Measurements from ENCODE around the gene WDR31. TPM values are rescaled to one million over a fixed set of nuclear protein-coding genes. Genes with fewer than 3 reads are reported as not detected.
"Not testable (repeated sequence)": the region's sequence is repeated elsewhere in the genome, so short reads cannot be mapped to it uniquely, and the experiment has no call there.

The WDR31 gene
- total RNA-seq, 3 donors from 2014 or later = 0.48 to 1.4 (median 0.73) TPM

DNA sequence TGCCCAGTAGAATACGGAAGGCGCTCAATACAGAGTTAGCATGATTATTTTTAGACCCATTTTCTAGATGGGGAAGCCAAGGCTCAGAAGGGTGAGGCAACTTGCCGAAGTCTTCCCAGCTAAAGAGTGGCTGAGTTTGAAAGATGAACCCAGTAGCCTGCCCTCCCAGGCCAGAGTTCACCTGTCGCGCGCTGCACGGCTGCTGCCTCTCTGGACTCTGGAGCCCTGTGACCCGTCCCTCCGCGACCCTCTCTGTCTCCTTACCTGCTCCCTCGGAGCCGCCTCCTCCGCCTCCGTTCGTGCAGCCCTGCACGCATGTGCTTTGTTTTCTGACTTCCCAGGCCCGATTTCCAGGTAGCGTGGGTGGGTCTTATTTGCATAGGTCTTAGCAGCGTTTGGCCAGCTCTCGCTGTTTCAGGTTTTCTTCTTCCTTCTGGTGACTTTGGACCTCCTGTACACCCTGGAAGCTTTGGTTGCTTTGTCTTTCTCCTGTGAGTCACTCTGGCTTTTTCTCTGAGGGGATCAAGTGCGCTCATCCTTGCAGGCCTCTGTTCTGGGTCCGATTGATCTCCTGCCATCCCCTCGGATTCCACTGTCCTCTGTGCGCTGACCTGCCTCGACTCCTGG is 37.2 kb downstream of the WDR31 start, which contains the start of gene RNF183:
Gene RNF183, minus strand, starts transcription at position 585 of the 627 bp plus-strand sequence. CDS start 5,192 bp downstream, outside the sequence.
- H3K4me3 Mint-ChIP-seq = no peak within 1 kb of the TSS
- no peak for ATAC-seq
- H3K9me3 Mint-ChIP-seq = no peaks in the 10 kb centered on the region
- H3K36me3 Mint-ChIP-seq (ENCODE audit: insufficient read depth) = no peaks in the 10 kb centered on the region
- no peaks in the 10 kb centered on the region for H3K4me1 Mint-ChIP-seq (ENCODE audit: low read depth)
- peaks cover 11% of the 10 kb centered on the region for H3K27me3 Mint-ChIP-seq (ENCODE audit: low read depth)
- DNase-seq = no peak

- H3K9me3 Mint-ChIP-seq = no peaks in the 10 kb centered on the region
- H3K36me3 Mint-ChIP-seq (ENCODE audit: insufficient read depth) = no peaks in the 10 kb centered on the region
- peaks cover 11% of the 10 kb centered on the region for H3K27me3 Mint-ChIP-seq (ENCODE audit: low read depth)
- H3K4me3 Mint-ChIP-seq = no peak overlapping the region
- ATAC-seq (no peak), DNase-seq (no peak)
- no peaks in the 10 kb centered on the region for H3K4me1 Mint-ChIP-seq (ENCODE audit: low read depth)
These were observed 38.5 kb downstream of the WDR31 start for GRCh38 chr9:113301548-113301947.

- no peaks in the 10 kb centered on the region for H3K9me3 Mint-ChIP-seq
- peaks cover 9% of the 10 kb centered on the region for H3K27me3 Mint-ChIP-seq (ENCODE audit: low read depth)
- no peaks in the 10 kb centered on the region for H3K4me1 Mint-ChIP-seq (ENCODE audit: low read depth)
- DNase-seq (no peak), ATAC-seq (no peak)
- H3K4me3 Mint-ChIP-seq = no peak overlapping the region
- no peaks in the 10 kb centered on the region for H3K36me3 Mint-ChIP-seq (ENCODE audit: insufficient read depth)
These were observed 40.2 kb downstream of the WDR31 start for GRCh38 chr9:113299800-113300292.

DNA sequence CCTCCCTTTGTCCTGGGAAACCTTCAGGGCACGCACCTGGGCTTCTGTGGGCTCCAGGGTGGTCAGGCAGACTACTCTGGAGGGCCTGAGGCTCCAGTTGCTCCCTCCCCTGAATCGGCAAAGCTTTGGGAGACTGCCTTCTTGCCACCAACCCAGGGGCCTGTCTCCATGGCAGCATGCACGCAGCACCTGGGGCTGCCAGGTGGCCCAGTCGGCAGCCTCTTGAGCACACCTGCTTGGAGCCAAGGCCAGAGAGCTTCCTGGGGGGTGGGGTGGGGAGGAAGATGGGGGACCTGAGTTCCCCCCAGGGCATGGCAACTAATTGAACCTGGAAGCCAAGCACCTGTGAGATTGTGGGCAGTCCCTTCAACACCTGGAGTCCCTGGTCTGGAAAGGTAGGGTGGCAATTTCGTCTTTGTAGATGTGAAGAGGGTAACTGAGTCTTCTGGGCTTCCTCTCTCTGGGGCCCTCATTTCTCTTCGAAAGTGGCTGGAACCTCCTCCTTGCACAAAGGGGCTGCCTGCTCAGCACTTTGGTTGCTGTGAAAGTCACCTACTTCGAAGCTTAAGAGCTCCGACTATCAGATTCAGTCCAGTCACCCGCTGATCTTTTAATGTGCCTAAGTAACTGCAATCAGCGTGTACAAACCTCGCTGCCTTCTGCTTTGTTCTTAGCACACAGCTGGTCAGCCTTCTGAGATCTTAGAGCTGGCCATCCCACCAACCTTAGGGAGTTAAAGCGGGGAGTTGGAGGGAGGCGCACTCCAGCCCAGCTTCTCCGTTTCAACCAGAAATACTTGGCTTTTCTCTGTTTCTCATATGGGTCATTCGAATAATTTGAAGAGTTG is 40.9 kb downstream of the WDR31 start:
- no peaks in the 10 kb centered on the region for H3K4me1 Mint-ChIP-seq (ENCODE audit: low read depth)
- H3K4me3 Mint-ChIP-seq = no peak overlapping the region
- DNase-seq = no peak
- ATAC-seq = no peak
- peaks cover 7% of the 10 kb centered on the region for H3K27me3 Mint-ChIP-seq (ENCODE audit: low read depth)
- H3K36me3 Mint-ChIP-seq (ENCODE audit: insufficient read depth) = no peaks in the 10 kb centered on the region
- no peaks in the 10 kb centered on the region for H3K9me3 Mint-ChIP-seq

DNA sequence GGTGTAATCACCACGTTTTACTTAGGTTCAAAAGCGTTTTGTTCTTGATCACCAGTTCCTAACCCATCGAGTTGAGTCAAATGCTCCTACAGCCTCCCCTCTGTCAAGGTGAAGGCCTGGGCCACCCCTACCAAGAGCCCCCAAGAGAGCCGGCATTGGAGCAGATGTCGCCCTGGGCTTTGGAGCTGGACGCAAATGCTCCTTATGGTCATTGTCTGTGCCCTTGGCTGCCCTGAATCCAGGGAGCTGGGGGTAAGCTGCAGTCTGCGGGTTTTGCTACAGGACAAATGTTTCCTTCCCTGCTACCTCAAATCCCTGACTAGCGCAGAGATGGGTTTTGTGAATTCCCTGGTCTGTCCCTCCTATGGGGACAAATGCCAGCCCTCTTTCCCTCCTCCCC is 41.8 kb downstream of the WDR31 start:
- H3K4me3 Mint-ChIP-seq = no peak overlapping the region
- no peak for ATAC-seq
- H3K4me1 Mint-ChIP-seq (ENCODE audit: low read depth) = no peaks in the 10 kb centered on the region
- no peaks in the 10 kb centered on the region for H3K9me3 Mint-ChIP-seq
- H3K36me3 Mint-ChIP-seq (ENCODE audit: insufficient read depth) = peaks cover 2% of the 10 kb centered on the region
- DNase-seq = no peak
- H3K27me3 Mint-ChIP-seq (ENCODE audit: low read depth) = peaks cover 5% of the 10 kb centered on the region

DNA sequence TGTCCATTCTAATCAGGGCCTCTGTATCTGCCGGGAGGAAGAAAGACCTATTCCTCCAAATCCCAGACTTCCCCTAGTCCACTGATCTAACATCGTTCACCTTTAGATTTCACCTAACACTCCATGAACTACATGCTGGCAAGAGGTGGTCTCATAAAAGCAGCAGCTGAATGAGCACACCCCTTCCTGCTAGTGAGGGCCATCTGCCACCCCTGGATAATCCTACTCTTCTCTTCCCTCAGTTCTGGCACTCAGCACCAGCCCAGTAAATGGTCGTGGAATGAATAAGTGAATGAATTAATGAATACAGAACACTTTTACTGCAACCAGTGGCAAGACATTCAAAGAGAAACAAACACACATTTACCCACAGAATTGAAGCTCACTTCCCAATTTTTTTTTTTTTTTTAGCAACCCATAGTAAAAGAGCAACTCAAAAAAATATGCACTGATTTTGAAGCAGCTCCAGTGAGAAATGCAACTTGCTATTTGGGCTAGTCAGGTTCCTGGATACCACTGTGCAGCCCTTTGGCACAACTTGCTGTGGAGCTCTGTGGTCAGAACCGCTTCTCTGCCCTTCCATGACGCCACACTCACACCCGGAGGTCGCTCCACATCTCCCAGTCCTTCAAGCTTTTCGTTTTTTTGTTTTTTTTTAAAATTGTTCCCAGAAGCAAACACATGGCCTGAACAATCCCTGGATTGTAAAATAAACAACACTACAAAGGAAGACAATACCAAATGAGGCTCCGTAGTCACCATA is 43.1 kb downstream of the WDR31 start:
- Mint-ChIP-seq H3K27me3 (ENCODE audit: low read depth) (no peaks in the 10 kb centered on the region), H3K4me1 (ENCODE audit: low read depth) (no peaks in the 10 kb centered on the region)
- no peak for ATAC-seq

GRCh38 chr9:113296247-113296646 is 43.8 kb downstream of the WDR31 start:
- not testable (repeated sequence) for H3K9me3 Mint-ChIP-seq; H3K4me1 Mint-ChIP-seq (ENCODE audit: low read depth); ATAC-seq; DNase-seq; H3K27me3 Mint-ChIP-seq (ENCODE audit: low read depth); H3K4me3 Mint-ChIP-seq
- H3K36me3 Mint-ChIP-seq (ENCODE audit: insufficient read depth) = peaks cover 16% of the 10 kb centered on the region

More for the DNA sequence above, 43.1 kb downstream of the WDR31 start:
- no peaks in the 10 kb centered on the region for H3K9me3 Mint-ChIP-seq
- no peak for DNase-seq
- H3K4me3 Mint-ChIP-seq = no peak overlapping the region
- H3K36me3 Mint-ChIP-seq (ENCODE audit: insufficient read depth) = peaks cover 10% of the 10 kb centered on the region

DNA sequence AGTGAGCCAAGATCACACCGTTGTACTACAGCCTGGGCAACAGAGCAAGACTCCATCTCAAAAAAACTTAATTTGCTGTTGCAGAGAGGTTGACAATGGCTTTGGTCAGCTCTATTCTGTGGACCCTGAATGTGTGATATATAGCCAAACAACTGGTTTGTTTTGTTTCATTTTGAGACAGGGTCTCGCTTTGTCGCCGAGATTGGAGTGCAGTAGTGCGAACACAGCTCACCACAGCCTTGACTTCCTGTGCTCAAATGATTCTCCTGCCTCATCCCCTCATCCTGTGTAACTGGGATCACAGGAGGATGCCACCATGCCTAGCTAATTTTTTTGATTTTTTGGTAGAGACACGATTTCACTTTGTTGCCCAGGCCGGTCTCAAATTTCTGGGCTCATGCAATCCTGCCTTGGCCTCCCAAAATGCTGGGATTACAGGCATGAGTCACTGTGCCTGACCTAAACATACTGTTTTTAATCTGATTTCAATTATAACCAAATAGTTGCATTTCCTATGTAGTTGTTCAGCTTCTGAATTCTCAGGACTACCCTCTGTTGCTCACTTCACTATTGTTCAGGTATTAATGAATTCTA is 46.7 kb downstream of the WDR31 start:
- no peaks in the 10 kb centered on the region for H3K27me3 Mint-ChIP-seq (ENCODE audit: low read depth)
- DNase-seq (no peak), ATAC-seq (no peak)
- no peak overlapping the region for H3K4me3 Mint-ChIP-seq
- H3K9me3 Mint-ChIP-seq = no peaks in the 10 kb centered on the region
- H3K4me1 Mint-ChIP-seq (ENCODE audit: low read depth) = no peaks in the 10 kb centered on the region
- H3K36me3 Mint-ChIP-seq (ENCODE audit: insufficient read depth) = peaks cover 38% of the 10 kb centered on the region

GRCh38 chr9:113290052-113290607 is 49.9 kb downstream of the WDR31 start:
- DNase-seq = no peak
- Mint-ChIP-seq H3K4me3 (no peak overlapping the region), H3K36me3 (ENCODE audit: insufficient read depth) (peaks cover 53% of the 10 kb centered on the region), H3K9me3 (no peaks in the 10 kb centered on the region), H3K27me3 (ENCODE audit: low read depth) (no peaks in the 10 kb centered on the region), H3K4me1 (ENCODE audit: low read depth) (no peaks in the 10 kb centered on the region)
- no peak for ATAC-seq

DNA sequence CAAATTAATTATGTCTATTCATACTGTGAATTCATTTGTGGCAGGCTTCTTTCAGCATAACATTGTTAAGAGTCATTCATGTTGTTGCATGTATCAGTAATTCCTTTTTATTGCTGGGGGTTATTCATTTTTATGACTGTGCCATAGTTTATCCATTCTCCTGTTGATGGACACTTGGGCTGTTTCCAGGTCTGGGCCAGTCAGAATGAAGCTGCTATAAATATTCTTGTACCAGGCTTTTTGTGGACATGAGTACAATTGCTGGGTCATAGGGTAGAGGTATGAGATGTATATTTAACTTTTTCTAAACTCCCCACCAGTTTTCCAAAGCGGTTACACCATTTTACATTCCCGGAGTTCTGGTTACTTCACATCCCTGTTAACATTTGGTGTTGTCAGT is 51.0 kb downstream of the WDR31 start:
- Mint-ChIP-seq H3K4me1 (ENCODE audit: low read depth) (no peaks in the 10 kb centered on the region), H3K36me3 (ENCODE audit: insufficient read depth) (peaks cover 61% of the 10 kb centered on the region), H3K27me3 (ENCODE audit: low read depth) (no peaks in the 10 kb centered on the region), H3K9me3 (no peaks in the 10 kb centered on the region), H3K4me3 (no peak overlapping the region)
- ATAC-seq = no peak
- DNase-seq = no peak

DNA sequence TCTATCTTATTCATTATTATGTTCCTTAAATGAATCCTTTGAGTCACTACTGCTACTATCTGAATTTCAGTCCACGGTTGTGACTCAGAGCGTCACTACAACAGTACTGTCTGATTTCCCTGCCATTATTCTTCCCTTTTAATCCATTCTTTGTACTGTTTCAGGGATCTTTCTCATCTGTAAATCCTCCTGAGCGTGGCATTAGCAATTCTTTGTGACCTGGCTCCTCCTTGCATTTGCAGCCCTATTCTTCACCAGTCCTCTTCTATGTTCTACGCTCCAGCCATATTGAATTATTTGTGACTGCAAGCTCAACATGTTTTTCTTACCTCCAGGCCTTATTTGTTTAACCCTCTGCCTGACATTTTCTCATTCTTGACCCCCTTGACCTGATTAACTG is 58.7 kb downstream of the WDR31 start:
- no peak overlapping the region for H3K4me3 Mint-ChIP-seq
- H3K27me3 Mint-ChIP-seq (ENCODE audit: low read depth) = no peaks in the 10 kb centered on the region

GRCh38 chr9:113278840-113279239 is 61.2 kb downstream of the WDR31 start:
- Mint-ChIP-seq H3K4me1 (ENCODE audit: low read depth) (peaks cover 32% of the 10 kb centered on the region), H3K9me3 (no peaks in the 10 kb centered on the region), H3K4me3 (peak overlapping the region; percentile 26), H3K27me3 (ENCODE audit: low read depth) (no peaks in the 10 kb centered on the region), H3K36me3 (ENCODE audit: insufficient read depth) (peaks cover 48% of the 10 kb centered on the region)
- no peak for ATAC-seq
- no peak for DNase-seq

More for the DNA sequence above, 58.7 kb downstream of the WDR31 start:
- H3K9me3 Mint-ChIP-seq = no peaks in the 10 kb centered on the region
- DNase-seq (no peak), ATAC-seq (no peak)
- peaks cover 62% of the 10 kb centered on the region for H3K36me3 Mint-ChIP-seq (ENCODE audit: insufficient read depth)
- H3K4me1 Mint-ChIP-seq (ENCODE audit: low read depth) = peaks cover 27% of the 10 kb centered on the region

DNA sequence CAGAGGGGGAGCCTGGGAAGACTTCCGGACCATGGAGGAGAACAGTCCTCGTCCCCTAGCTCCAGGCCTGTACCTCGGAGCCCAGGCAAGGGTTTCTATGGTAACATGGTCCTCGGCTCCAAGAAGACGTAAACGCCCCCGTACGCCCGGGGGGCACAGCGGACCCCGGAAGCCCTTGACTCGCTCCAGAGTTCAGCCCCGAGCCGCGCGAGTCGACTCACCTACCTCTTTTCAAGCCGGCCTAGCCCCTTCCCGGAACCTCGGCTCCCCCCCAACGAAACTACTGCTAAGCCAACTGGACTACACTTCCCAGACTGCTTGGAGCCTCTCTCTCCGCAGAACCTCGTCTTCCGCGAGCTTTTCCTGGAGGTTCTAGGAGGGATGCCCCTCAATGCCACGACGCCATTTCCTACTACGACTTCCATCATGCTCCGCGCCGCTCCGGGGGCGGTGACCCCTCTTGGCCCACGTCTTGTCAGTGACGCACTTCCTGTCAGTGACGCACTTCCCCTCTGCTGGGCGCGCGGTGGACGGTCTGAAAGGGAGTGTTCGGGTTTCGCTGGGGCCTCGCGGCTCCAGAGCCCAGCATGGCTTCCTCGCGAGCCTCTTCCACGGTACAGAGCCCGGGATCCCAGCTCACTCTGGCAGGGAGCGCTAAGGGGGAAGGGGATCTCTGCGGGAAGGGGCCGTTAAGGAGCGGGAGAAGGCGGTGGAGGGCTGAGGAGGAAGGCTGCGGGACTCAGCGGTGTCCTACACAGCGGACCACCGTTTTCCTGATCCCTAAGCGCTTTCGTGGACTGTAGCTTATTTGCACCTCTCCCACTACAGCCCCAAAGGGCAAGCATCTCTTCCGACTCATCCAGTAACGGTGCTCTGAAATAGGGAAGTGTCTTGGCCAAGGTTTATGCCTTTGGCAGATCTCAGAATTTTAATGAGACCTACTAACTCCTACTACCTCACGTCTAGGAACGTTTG is 64.6 kb downstream of the WDR31 start, which contains the start of the genes CDC26 and PRPF4:
Gene CDC26, minus strand, starts transcription at position 416 of the 975 bp plus-strand sequence. CDS start 3,065 bp downstream, outside the sequence.
Gene PRPF4, plus strand, starts transcription at position 502 of the 975 bp plus-strand sequence. Its CDS starts 86 bp downstream, at position 588.
- Mint-ChIP-seq H3K9me3 (no peaks in the 10 kb centered on the region), H3K27me3 (ENCODE audit: low read depth) (no peaks in the 10 kb centered on the region), H3K4me1 (ENCODE audit: low read depth) (peaks cover 28% of the 10 kb centered on the region), H3K36me3 (ENCODE audit: insufficient read depth) (peaks cover 43% of the 10 kb centered on the region), H3K4me3 (no peak within 1 kb of the TSS)
- peak; percentile 93 for ATAC-seq
- DNase-seq = peak; percentile 92

Data from activated T-cell treated with anti-CD3 and anti-CD28 coated beads, Interleukin-2, amount 50 U/mL, for 4 hours (primary cell).